ENCODE measurements around the gene LONP1.

GRCh38 chr19:5713228-5713627, 6.7 kb downstream of the LONP1 start:
- TF ChIP-seq CTCF (IDR thresholded peaks at IDR 0.05) (no peak), CBFB (CRISPR knock-in tag; IDR thresholded peaks at IDR 0.05; ENCODE audit: low read depth) (no peak), STAT6 (CRISPR knock-in tag; conservative IDR thresholded peaks at IDR 0.05; ENCODE audit: low read depth) (no peak), TCF7 (CRISPR knock-in tag; IDR thresholded peaks at IDR 0.05; ENCODE audit: low read depth) (no peak), E2F5 (CRISPR knock-in tag; IDR thresholded peaks at IDR 0.05) (no peak), E2F1 (CRISPR knock-in tag; IDR thresholded peaks at IDR 0.05) (no peak), JUN (CRISPR knock-in tag; IDR thresholded peaks at IDR 0.05) (no peak), TP53 (CRISPR knock-in tag; IDR thresholded peaks at IDR 0.05) (no peak), PRRX2 (CRISPR knock-in tag; IDR thresholded peaks at IDR 0.05) (no peak)

All from WTC11 (cell line).